Kidney (tissue), 14 donors: ENCODE results near the gene TUNAR. TPM values are rescaled to one million over a fixed set of nuclear protein-coding genes. Genes with fewer than 3 reads are reported as not detected.

ENCODE experiments used
- DNase-seq, 5 donors: peaks; one replicate each; pipeline ENCODE4 v3.0.0-alpha.2; 2013 to 2020
- FAIRE-seq: peaks from 2 replicates; lab custom pipeline; 2012; peaks lifted over from hg19 to GRCh38; lab: Jason Lieb, UNC
- H3K27ac ChIP-seq, 2 donors: one replicate each; pipeline ENCODE4 v1.7.0; 2013; ENCODE audit warnings: low read depth in 2 of 2, low read length in 2 of 2, inconsistent platforms in 1 of 2
- H3K27me3 ChIP-seq: one replicate; pipeline ENCODE4 v1.7.1; 2013; ENCODE audit warnings: low read length, inconsistent platforms; ENCODE audit not compliant: control insufficient read depth, insufficient read depth
- H3K36me3 ChIP-seq, 3 donors: one replicate each; pipeline versions ENCODE4 v1.7.0 to v1.7.1; 2013; ENCODE audit warnings: low read length in 3 of 3, control low read depth in 1 of 3, inconsistent platforms in 1 of 3; ENCODE audit not compliant: insufficient read depth in 3 of 3, control insufficient read depth in 2 of 3
- H3K4me1 ChIP-seq, 3 donors: one replicate each; pipeline versions ENCODE4 v1.7.0 to v1.7.1; 2013; ENCODE audit warnings: low read length in 3 of 3, inconsistent platforms in 1 of 3, low read depth in 1 of 3; ENCODE audit not compliant: control insufficient read depth in 2 of 3, insufficient read depth in 2 of 3
- H3K4me3 ChIP-seq, 3 donors: one replicate each; pipeline versions ENCODE4 v1.7.0 to v1.8.1; 2013; ENCODE audit warnings: low read length in 3 of 3, control low read depth in 1 of 3, inconsistent platforms in 1 of 3
- H3K9ac ChIP-seq, 3 donors: one replicate each; pipeline versions ENCODE4 v1.7.0 to v1.7.1; 2013; ENCODE audit warnings: low read length in 3 of 3, control low read depth in 1 of 3, inconsistent platforms in 1 of 3
- H3K9me3 ChIP-seq, 3 donors: one replicate each; pipeline versions ENCODE4 v1.7.0 to v1.7.1; 2013; ENCODE audit warnings: low read length in 3 of 3, control low read depth in 1 of 3, inconsistent platforms in 1 of 3; ENCODE audit not compliant: control insufficient read depth in 2 of 3, insufficient read depth in 1 of 3
- intact Hi-C: fragments of 100-400 bp; cut with DNase I; formaldehyde crosslinking; loops from one replicate; pipeline ENCODE4 v1.11.1; 2022
- polyA plus RNA-seq: library from polyadenylated mRNA; stranded (reverse); fragments of 350-450 nt; fragmentation: Illumina TruSeq; extraction: RNeasy Lipid Tissue Mini Kit (QIAGEN cat#74804); gene quantifications from one replicate; pipeline ENCODE4 v1.2.3, GENCODE V29; 2014; ENCODE audit warnings: low read depth, low replicate concordance; ENCODE audit not compliant: insufficient read depth
- total RNA-seq: library from RNA; stranded (reverse); fragmentation: NEBNext Ultra II Directional; extraction: Animal tissue kit (Norgen Biotek cat#: 25700); gene quantifications from one replicate; pipeline ENCODE4 v1.2.1, GENCODE V29; 2021
- TF ChIP-seq, protein P1 (sequence below): IDR thresholded peaks from 3 replicates; pipeline ENCODE4 v1.5.1; 2012; ENCODE audit warnings: mild to moderate bottlenecking, moderate library complexity, borderline replicate concordance; ENCODE audit not compliant: insufficient read depth; ENCODE audit errors: extremely low read depth
- donor health status: control.
- donor health status: control.
- donor health status: control.
- donor health status: control.
- donor health status: control.
- donor health status: DM: yes; HTN: yes; CAD: no.
- donor health status: Normal renal cell carcinoma (clear cell type).

Gene TUNAR
- total and polyA plus RNA-seq, 2 donors from 2014 or later = 0.82 TPM; not detected in 1

DNA sequence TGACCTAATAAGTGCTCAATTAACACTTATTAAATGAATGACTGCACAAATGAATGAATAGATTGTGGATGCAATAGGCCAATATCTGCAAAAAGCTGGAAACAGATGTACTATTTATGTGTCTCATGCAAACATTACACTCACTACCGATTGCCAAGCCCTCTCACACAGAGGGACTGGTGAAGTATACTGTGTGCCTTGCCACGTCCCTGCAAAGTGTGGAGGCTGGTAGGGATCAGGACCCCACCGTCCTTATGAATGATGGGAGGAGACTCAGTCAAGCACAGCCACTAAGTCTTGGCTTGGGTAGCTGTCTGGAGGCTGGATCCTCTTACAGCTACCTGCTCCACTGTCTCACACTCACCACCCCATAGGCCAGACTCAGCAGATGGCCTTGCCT lies 3.9 kb upstream of the TUNAR start:
- H3K9me3 ChIP-seq = no peaks in the 10 kb centered on the region

DNA sequence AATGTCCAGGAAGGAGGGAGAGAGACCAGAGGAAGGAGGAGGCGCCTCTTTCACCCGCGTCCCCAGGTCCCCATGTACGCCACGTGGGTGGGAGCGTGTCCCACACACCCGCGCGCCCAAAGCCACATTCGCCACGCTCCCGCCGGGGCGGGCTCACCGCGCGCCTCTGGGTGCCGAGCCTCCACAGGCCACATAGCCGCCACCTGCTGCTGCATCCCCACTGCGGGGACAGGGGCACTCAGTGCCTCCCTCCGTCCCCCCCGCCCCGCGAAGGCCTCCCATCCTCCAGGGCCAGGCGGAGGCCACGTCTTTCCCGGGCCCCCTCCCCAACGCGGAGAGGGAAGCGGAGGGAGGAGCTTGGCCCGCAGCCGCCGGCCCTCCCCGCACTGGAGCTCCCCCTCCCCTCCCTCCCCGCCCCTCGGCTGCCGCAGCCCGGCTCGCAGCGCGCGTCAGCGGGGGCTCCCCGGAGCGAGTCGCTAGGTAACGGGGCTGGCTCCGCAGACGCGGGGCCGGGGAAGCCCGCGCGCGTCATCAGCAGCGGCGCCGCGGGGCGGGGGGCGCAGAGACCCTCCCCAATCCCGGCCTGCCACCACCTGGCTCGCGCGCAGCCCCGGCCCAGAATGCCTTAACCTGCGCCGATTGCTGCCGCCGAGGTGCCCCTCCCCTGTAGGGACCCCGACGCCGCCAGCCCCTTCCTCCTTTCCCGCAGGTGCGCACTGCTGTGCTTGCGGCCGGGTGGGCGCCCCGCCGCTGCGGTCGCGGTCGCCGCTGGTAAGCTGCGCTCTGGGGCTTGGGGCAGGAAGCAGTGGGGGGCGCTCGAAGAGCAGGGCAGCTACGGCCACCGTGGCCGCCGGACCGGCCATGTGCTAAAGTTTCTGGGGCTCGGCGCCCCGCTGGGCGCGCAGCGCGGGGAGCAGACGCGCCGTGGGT lies 536 bp upstream of the TUNAR start:
- Histone ChIP-seq H3K27me3 (peaks cover 18% of the 10 kb centered on the region), H3K4me3 (no peak overlapping the region), H3K9ac (no peak overlapping the region), H3K4me1 (peaks cover 0 to 2% (median 0%) of the 10 kb centered on the region in 3 donors), H3K27ac (no peak overlapping the region), H3K36me3 (no peaks in the 10 kb centered on the region), H3K9me3 (no peaks in the 10 kb centered on the region)
- intact Hi-C loops = no loop called here
- peak in 4 of 5 donors; percentile 14 to 54 (median 38) for DNase-seq
- TF ChIP-seq, protein P1, sequence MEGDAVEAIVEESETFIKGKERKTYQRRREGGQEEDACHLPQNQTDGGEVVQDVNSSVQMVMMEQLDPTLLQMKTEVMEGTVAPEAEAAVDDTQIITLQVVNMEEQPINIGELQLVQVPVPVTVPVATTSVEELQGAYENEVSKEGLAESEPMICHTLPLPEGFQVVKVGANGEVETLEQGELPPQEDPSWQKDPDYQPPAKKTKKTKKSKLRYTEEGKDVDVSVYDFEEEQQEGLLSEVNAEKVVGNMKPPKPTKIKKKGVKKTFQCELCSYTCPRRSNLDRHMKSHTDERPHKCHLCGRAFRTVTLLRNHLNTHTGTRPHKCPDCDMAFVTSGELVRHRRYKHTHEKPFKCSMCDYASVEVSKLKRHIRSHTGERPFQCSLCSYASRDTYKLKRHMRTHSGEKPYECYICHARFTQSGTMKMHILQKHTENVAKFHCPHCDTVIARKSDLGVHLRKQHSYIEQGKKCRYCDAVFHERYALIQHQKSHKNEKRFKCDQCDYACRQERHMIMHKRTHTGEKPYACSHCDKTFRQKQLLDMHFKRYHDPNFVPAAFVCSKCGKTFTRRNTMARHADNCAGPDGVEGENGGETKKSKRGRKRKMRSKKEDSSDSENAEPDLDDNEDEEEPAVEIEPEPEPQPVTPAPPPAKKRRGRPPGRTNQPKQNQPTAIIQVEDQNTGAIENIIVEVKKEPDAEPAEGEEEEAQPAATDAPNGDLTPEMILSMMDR = no peak
- FAIRE-seq = no peak

More for the DNA sequence above, 3.9 kb upstream of the TUNAR start:
- H3K27me3 ChIP-seq = peaks cover 12% of the 10 kb centered on the region
- H3K9ac ChIP-seq = no peak overlapping the region
- TF ChIP-seq, protein P1 = no peak
- H3K4me3 ChIP-seq = no peak overlapping the region
- H3K36me3 ChIP-seq = no peaks in the 10 kb centered on the region
- H3K4me1 ChIP-seq = peaks cover 0 to 2% (median 0%) of the 10 kb centered on the region in 3 donors
- no peak for FAIRE-seq
- no peak for DNase-seq
- intact Hi-C loops = no loop called here
- no peak overlapping the region for H3K27ac ChIP-seq

DNA sequence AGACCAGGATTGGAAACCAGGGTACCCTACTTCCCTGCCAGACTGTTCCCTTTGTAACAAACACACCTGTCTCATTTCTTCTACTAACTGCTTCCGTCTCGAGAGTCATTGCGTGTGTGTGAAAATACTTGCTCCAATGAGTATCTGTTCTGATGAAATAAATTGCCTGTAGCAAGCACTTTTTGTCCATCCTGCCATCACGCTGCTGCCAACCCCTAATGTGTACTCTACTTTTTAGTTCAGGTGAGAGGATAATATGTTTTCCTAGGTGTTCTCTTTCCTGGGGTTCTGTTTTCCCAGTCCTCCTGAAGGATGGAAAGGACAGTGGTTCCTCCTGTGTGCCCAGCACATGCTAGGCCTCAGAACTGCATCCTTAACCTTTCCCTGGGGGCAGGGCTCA lies 1.0 kb downstream of the TUNAR start:
- no peaks in the 10 kb centered on the region for H3K36me3 ChIP-seq
- H3K4me3 ChIP-seq = no peak overlapping the region
- TF ChIP-seq, protein P1 = no peak

More for the DNA sequence above, 1.0 kb downstream of the TUNAR start:
- DNase-seq (no peak), FAIRE-seq (no peak)
- peaks cover 18% of the 10 kb centered on the region for H3K27me3 ChIP-seq
- no peak overlapping the region for H3K9ac ChIP-seq
- intact Hi-C loops = no loop called here
- H3K27ac ChIP-seq = no peak overlapping the region
- H3K9me3 ChIP-seq = no peaks in the 10 kb centered on the region
- H3K4me1 ChIP-seq = peaks cover 0 to 2% (median 0%) of the 10 kb centered on the region in 3 donors
